K562 treated with DMSO at 1 percent for 4 hours (cell line): ENCODE results near the gene MUC21. TPM values are rescaled to one million over a fixed set of nuclear protein-coding genes. Genes with fewer than 3 reads are reported as not detected.

ENCODE experiments used
- total RNA-seq: library from RNA; unstranded; fragments of 300-600 nt; gene quantifications from 2 replicates; pipeline ENCODE4 v1.2.3, GENCODE V29; 2022; ENCODE audit not compliant: insufficient read depth

The MUC21 gene
- not detected in 2 replicates for total RNA-seq

DNA sequence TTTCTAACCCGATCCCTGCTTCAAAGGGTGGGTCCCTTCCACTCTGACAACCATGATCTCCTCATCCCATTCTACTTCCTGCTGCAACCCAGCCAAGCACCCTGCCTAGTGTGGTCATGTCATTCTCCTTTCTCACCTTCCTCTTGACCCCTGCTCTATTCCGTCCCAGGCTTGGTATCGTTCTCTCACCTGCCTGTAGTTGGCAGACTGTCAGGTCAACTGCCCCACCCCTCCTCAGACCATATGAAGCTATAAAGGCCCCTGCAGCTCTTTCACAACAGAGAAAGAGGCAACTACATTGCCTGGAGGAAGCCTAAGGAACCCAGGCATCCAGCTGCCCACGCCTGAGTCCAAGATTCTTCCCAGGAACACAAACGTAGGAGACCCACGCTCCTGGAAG, at the start of gene MUC21:
TSS of gene MUC21 (plus strand) at position 280 of the 400 bp plus-strand sequence. CDS start 241 bp downstream, outside the sequence.

GRCh38 chr6:30940361-30940986, 43.0 kb upstream of the MUC21 start, which contains the start of gene MUCL3:
TSS of gene MUCL3 (plus strand) at chr6:30940973. CDS start at chr6:30941000, 27 bp downstream.

DNA sequence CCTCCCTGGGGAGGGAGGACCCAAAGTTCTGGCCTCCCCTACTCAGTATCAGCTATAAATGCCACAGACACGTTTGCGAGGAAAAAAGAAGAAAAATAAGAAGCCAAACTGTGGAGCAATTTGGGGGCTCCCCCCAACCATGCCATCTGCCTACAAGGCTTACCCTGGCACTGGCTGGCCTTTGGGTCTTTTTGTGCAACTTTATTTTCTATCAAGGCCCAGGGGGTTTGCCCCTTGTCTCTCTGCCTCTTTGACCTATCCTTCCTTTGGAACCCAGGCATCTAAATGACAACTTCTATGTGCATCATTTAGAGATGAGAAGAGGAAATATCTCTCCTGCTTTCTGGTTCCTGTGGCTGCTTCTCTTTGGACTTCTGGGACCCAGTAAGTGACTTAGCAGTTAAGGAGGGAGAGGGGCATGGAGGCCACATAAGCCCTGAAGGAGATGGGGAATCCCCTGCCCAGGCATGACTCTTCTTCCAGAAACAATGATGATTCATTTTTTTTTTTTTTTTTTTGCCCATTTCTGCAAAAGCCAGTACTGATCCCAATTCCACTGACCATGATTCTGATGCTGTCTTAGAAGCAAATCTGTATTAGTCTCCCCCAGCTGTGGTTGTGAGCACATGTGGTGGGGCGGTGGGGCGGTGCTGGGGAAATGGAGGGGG, 27.0 kb downstream of the MUC21 start, which contains the start of gene MUC22:
TSS of gene MUC22 (plus strand) at position 82 of the 668 bp plus-strand sequence. CDS start at position 315, 233 bp downstream.

Other genes starting within 250 kb of the MUC21 start
- gene FLOT1, start 241.0 kb upstream of the MUC21 start, total RNA-seq, result 294 and 327 TPM in 2 replicates
- gene IER3, start 239.2 kb upstream of the MUC21 start, total RNA-seq, result 45.5 and 66.2 TPM in 2 replicates
- 41.3 and 61.1 TPM in 2 replicates for gene DDR1, start 99.2 kb upstream of the MUC21 start, total RNA-seq
- 32.4 and 40.6 TPM in 2 replicates for gene GTF2H4, start 75.5 kb upstream of the MUC21 start, total RNA-seq
- gene VARS2, start 69.5 kb upstream of the MUC21 start, total RNA-seq, result 43.6 and 50.5 TPM in 2 replicates
- not detected in 2 replicates for gene SFTA2, start 51.5 kb upstream of the MUC21 start, total RNA-seq
- not detected in 2 replicates for gene MUCL3, start 42.7 kb upstream of the MUC21 start, total RNA-seq
- gene MUC22, start 26.8 kb downstream of the MUC21 start, total RNA-seq, result not detected in 2 replicates
- not detected in 2 replicates for gene C6orf15, start 128.9 kb downstream of the MUC21 start, total RNA-seq
- not detected in 2 replicates for gene PSORS1C1, start 131.1 kb downstream of the MUC21 start, total RNA-seq
- not detected in 2 replicates for gene CDSN, start 136.7 kb downstream of the MUC21 start, total RNA-seq
- not detected in 2 replicates for gene PSORS1C2, start 155.3 kb downstream of the MUC21 start, total RNA-seq
- 28.8 and 34.8 TPM in 2 replicates for gene CCHCR1, start 174.1 kb downstream of the MUC21 start, total RNA-seq
- 51.6 and 53.6 TPM in 2 replicates for gene TCF19, start 174.9 kb downstream of the MUC21 start, total RNA-seq
- gene POU5F1, start 187.0 kb downstream of the MUC21 start, total RNA-seq, result 0.34 TPM in 1 of 2 replicates, not detected in the other